ENCODE results near the gene POP4. TPM values are rescaled to one million over a fixed set of nuclear protein-coding genes. Genes with fewer than 3 reads are reported as not detected.

POP4 gene
- total RNA-seq, 1 donor from 2014 or later = 49.4 TPM

DNA sequence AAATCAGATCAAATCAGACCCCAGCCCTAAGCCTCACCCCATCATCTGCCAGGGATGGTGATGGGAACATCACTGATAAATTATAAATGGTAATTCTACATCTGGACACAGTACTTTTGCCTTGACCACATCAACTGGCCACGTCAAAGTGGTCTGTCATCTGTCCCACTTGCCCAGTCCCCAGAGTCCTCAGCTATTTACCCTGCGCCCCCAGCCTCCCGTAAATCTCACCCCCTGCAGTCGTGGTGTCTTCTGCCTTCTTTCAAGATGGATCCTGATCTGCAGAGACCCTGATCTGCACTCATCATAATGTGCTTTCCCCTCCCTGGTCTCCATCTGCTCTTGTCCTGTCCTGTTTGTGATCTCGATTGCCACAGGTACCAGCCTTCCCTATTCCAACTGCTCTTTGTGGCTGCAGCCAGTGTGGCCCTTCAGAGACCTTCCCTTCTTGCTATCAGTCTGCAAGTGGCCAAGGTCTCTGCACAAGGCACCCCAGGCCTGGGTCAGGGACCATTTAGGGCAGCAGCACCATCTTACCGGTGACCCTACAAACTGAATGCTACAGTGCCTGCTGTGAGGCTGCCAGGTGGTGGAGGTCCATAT is 26.7 kb upstream of the POP4 start:
- Mint-ChIP-seq H3K27me3 (ENCODE audit: low read depth) (peaks cover 45% of the 10 kb centered on the region), H3K36me3 (ENCODE audit: low read depth) (no peaks in the 10 kb centered on the region), H3K9me3 (ENCODE audit: low read depth) (no peaks in the 10 kb centered on the region), H3K27ac (ENCODE audit: unreplicated experiment) (no peak overlapping the region), H3K4me3 (ENCODE audit: unreplicated experiment) (no peak overlapping the region), H3K4me1 (ENCODE audit: low read depth) (no peaks in the 10 kb centered on the region)
- DNase-seq (ENCODE audit: low spot score) = no peak
- TF ChIP-seq, protein P1, sequence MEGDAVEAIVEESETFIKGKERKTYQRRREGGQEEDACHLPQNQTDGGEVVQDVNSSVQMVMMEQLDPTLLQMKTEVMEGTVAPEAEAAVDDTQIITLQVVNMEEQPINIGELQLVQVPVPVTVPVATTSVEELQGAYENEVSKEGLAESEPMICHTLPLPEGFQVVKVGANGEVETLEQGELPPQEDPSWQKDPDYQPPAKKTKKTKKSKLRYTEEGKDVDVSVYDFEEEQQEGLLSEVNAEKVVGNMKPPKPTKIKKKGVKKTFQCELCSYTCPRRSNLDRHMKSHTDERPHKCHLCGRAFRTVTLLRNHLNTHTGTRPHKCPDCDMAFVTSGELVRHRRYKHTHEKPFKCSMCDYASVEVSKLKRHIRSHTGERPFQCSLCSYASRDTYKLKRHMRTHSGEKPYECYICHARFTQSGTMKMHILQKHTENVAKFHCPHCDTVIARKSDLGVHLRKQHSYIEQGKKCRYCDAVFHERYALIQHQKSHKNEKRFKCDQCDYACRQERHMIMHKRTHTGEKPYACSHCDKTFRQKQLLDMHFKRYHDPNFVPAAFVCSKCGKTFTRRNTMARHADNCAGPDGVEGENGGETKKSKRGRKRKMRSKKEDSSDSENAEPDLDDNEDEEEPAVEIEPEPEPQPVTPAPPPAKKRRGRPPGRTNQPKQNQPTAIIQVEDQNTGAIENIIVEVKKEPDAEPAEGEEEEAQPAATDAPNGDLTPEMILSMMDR (IDR thresholded peaks at IDR 0.05) = no peak

DNA sequence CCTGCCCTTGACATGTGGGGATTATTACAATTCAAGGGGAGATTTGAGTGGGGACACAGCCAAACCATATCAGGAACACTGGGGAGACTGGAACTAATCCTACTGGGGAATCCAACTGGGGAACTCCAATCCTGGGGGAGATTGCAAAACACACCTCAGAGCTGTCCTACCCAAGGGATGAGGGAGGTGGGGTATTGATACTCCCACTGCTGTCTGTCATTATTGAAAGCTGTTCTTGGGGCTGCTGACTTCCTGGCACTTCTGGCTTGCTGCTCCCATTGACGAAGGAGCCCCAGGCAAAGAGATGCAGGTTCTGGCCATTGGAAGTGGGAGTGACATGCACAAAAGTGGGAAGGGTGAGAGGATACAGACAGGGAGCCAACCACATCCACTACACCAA is 24.7 kb upstream of the POP4 start:
- no peaks in the 10 kb centered on the region for H3K36me3 Mint-ChIP-seq (ENCODE audit: low read depth)
- H3K9me3 Mint-ChIP-seq (ENCODE audit: low read depth) = no peaks in the 10 kb centered on the region
- no peaks in the 10 kb centered on the region for H3K4me1 Mint-ChIP-seq (ENCODE audit: low read depth)
- H3K4me3 Mint-ChIP-seq (ENCODE audit: unreplicated experiment) = no peak overlapping the region
- TF ChIP-seq, protein P1 (IDR thresholded peaks at IDR 0.05) = no peak
- peaks cover 38% of the 10 kb centered on the region for H3K27me3 Mint-ChIP-seq (ENCODE audit: low read depth)
- no peak overlapping the region for H3K27ac Mint-ChIP-seq (ENCODE audit: unreplicated experiment)
- no peak for DNase-seq (ENCODE audit: low spot score)

GRCh38 chr19:29583196-29583999 is 22.7 kb upstream of the POP4 start:
- TF ChIP-seq, protein P1 (IDR thresholded peaks at IDR 0.05) = no peak
- Mint-ChIP-seq H3K27me3 (ENCODE audit: low read depth) (peaks cover 32% of the 10 kb centered on the region), H3K9me3 (ENCODE audit: low read depth) (no peaks in the 10 kb centered on the region), H3K27ac (ENCODE audit: unreplicated experiment) (no peak overlapping the region), H3K4me1 (ENCODE audit: low read depth) (no peaks in the 10 kb centered on the region), H3K4me3 (ENCODE audit: unreplicated experiment) (no peak overlapping the region), H3K36me3 (ENCODE audit: low read depth) (no peaks in the 10 kb centered on the region)
- no peak for DNase-seq (ENCODE audit: low spot score)

GRCh38 chr19:29586401-29586800 is 19.7 kb upstream of the POP4 start:
- Mint-ChIP-seq H3K9me3 (ENCODE audit: low read depth) (no peaks in the 10 kb centered on the region), H3K36me3 (ENCODE audit: low read depth) (no peaks in the 10 kb centered on the region), H3K4me1 (ENCODE audit: low read depth) (no peaks in the 10 kb centered on the region), H3K27me3 (ENCODE audit: low read depth) (peaks cover 35% of the 10 kb centered on the region), H3K4me3 (ENCODE audit: unreplicated experiment) (no peak overlapping the region), H3K27ac (ENCODE audit: unreplicated experiment) (no peak overlapping the region)
- DNase-seq (ENCODE audit: low spot score) = no peak
- TF ChIP-seq, protein P1 (IDR thresholded peaks at IDR 0.05) = no peak

- Mint-ChIP-seq H3K27ac (ENCODE audit: unreplicated experiment) (no peak overlapping the region), H3K9me3 (ENCODE audit: low read depth) (no peaks in the 10 kb centered on the region), H3K4me1 (ENCODE audit: low read depth) (no peaks in the 10 kb centered on the region), H3K4me3 (ENCODE audit: unreplicated experiment) (no peak overlapping the region), H3K36me3 (ENCODE audit: low read depth) (no peaks in the 10 kb centered on the region), H3K27me3 (ENCODE audit: low read depth) (peaks cover 42% of the 10 kb centered on the region)
- TF ChIP-seq, protein P1 (IDR thresholded peaks at IDR 0.05) = no peak
- DNase-seq (ENCODE audit: low spot score) = no peak
Observed at GRCh38 chr19:29587059-29587458, 19.0 kb upstream of the POP4 start.

Measured in chondrocyte (in vitro differentiated cells).